NCI-H69 (cell line): Measurements from ENCODE around the gene UBE2V1.
A peak's percentile ranks its signal among the peaks of the same experiment; 100 is the strongest.
"Not testable (repeated sequence)": the region's sequence is repeated elsewhere in the genome, so short reads cannot be mapped to it uniquely, and the experiment has no call there.

Source experiments
- DNase-seq: peaks from one replicate; lab custom pipeline; 2025; lab: John Stamatoyannopoulos, UW

Gene UBE2V1

DNA sequence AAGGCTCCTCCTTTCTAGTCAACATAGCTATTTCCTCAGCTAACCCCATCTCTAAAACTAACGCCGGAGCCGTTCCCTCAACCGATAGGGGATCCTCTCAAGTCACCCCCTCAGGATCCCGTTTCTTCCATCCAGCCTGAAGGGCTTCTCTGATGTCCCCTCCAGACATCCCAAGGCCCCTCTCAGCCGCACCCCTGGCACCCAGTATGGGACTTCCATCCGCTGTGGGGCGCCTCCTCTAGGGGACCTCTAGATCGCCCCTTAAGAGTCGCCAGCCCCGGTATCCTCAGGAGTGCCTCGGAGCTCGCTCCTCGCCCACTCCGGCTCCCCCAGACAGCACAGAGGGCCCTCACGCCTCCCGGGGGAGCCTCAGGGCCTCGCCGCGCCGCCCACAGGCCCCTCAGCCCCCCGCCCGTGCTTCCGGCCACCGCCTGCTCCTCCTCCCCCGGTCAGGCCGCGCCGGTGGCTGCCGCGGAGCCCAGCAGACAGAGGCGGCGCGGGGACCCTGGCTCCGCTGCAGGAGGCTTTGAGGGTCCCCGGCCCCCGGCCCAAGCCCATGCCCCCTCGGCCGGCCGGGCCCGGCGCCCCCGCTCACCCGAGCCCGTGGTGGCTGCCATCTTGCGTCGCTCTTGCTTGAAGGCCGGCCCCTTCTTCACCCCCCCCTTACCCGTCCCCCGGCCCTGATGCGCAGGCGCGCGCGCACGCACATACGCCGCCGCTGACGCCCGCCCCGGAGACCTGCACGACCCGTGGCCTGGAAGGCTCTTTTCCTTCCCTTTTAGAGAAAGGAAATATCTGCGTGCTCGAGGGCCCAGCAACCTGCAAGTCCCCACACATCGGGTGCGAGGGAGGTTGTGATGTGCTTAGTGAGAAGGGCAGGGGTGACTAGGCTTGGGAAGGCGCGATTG is at the start of gene UBE2V1:
UBE2V1 (minus strand) TSS at position 639 of the 908 bp plus-strand sequence; CDS start at position 617, 22 bp downstream.
- DNase-seq = peak; percentile 86

DNA sequence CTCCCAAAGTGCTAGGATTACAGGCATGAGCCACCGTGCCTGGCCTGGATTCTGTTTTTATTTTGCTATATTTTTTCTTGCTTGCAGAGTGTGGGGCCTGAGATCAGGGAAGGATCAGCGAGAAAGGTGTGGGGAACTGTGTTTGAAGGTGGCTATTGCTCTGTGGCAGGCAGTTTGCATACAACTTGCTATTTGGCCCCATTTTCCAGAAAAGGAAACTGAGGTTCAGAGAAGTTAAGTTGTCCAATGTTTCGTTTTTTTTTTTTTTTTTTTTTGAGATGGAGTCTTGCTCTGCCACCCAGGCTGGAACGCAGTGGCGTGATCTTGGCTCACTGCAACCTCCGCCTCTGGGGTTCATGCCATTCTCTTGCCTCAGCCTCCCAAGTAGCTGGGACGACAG is 48.5 kb upstream of the UBE2V1 start:
- DNase-seq = not testable (repeated sequence)

DNA sequence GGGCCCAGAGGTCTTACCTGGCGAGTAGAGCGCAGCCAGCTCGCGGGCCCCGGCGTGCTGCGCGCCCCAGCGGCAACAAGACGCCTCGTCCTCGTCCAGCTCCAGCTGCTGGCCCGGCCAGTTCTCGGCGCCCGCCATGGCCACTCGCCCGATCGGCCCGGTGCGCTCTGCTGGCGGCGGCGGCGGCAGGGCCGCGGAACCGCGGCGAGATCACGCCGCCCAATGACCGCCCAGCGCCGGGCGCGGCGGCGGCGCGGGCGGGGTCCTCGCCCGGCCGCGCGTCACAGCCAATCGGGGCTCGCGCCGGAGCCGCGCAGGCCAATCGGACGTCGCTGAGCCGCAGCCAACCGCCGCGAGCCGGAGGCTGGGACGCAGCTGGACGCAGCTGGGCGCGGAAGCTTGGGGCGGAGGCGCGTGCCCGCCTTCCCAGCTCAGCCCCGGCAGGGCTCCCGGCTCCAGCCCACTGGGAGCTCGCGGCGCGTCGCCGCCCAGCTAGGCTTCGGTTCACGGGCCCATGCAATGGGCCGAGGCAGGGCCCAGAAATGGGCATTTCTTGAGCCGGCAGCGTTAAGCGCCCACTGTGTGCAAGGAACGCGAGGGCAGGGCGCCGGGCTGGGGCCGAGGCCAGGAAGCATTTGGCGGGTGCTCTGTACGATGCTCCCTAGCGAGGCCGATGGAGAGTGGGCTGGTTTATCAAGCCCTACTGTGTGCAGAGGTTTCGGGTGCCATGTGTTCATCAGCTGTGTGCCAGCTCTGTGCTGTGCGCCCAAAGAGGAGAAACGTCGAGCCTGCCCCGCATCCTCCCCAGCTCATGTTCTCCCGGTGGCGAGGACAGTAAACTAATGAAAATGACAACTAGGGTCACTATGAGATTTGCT is 40.8 kb upstream of the UBE2V1 start, which contains the start of gene PEDS1:
PEDS1 (minus strand) TSS at position 224 of the 878 bp plus-strand sequence; CDS start at position 138, 86 bp downstream.
- DNase-seq = peak; percentile 93

DNA sequence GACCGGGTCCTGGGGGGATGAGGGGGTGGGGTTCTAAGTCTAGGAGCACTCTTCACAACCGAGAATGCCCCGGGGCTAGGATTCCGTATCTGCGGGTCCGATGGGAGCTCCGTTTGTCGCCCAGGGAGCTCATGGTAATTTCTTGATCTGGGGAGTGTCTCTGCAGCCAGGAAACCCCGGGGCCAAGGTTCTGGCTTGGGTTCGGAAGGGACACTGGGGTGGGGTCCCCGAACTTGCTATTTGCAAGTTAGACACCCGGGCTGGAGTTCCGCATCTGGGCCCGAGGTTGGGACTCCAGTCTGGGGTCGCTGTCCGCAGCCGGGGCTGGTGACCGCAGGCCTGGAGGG is 40.2 kb upstream of the UBE2V1 start:
- peak; percentile 31 for DNase-seq

DNA sequence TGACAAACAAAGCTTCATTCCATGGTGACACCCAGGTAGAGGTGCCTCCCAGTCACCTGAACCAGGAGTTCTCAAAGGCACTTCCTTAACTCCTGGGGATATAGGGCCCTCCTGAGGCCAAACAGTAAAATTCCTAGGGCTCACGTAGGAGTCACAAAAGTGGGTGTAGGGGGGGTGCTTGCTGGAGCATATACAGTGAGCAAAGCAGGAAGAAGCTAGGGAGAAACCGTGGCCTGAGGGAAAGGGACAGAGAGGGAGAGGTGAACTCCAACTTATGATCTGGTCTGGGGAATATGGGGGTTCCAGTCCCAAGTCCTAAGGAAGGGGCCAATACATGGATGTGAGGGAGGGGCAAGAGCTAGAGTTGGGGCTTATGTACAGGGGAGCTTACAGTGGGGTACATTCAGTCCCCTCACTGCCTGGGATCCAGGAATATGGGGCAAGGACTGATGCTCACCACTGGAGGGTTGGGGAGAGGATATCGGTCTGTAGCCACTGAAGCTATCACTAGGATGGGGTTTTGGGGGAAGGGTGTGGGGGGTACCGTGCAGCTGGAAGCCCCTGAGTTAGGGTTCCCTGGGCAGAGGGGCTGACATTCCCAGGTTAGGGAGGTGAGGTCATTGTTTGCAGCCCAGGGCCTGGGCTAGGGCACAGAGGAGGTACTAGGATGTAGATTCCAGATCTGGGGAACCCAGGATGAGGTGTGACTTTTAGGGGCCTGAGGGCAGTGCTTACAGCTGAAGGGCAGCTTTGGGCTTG is 39.6 kb upstream of the UBE2V1 start:
- DNase-seq = peak; percentile 6

DNA sequence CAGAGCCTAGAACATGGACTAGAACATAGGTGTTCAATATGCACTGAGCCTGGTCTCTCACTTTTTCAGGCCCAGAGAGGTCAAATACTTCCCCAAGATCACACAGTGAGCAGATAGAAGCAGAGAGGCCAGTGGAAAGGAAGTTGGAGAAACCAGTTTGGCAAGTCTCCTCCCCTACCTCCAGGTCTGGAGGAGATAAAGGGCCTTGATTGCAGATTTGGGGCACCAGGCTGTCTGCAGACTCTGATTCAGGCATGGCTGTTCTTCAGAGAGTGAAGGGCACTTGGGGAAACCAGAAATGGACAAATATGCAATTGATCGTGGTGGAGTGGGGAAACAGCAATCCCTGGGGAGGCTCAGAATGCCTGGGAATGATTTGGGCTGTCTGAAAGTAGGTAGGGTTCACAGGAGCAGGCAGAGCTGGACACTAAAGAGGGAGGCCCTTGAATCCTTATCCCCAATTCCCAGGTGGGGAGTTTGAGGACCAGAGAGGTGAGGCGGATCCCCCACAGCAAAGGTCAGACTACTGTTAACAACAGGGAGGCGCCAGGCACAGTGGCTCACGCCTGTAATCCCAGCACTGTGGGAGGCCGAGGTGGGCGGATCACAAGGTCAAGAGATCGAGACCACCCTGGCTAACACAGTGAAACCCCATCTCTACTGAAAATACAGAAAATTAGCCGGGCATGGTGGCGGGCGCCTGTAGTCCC is 38.2 kb upstream of the UBE2V1 start:
- DNase-seq = no peak

DNA sequence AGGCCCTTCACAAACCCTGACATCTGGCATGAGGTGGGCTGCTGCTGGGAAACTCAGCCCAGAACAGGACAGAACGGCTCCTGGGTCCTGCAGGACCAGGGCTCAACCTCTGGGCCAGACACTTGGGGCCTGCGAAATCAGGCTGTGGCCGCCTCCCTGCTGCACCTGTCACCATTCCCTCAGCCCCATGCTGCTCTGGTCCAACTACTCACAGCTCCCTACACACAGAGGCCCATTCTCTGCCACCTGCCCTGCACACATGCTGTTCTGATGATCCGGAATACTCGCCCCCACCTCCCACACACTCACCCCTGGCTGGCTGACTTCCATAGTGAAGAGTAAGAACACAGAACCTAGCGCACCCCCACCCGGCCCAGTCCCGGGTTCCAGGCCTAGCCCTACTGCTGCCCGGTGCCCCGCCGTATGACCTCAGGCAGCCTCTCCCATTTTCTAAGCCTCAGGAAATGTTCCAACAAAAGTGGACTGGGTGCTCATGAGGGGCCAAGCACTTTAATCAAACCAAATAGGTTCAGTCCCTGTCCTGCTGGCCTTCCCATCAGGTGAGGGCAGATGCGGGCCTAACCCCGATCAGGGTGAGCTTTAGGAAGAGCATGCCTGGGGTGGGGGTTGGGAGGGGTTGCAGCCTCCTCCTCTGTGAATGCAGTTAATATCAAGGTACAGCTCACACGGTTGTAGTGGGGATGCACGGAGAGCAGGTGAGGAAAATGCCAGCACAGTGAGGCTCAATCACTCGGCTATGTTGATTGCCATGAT is 36.7 kb upstream of the UBE2V1 start:
- no peak for DNase-seq

DNA sequence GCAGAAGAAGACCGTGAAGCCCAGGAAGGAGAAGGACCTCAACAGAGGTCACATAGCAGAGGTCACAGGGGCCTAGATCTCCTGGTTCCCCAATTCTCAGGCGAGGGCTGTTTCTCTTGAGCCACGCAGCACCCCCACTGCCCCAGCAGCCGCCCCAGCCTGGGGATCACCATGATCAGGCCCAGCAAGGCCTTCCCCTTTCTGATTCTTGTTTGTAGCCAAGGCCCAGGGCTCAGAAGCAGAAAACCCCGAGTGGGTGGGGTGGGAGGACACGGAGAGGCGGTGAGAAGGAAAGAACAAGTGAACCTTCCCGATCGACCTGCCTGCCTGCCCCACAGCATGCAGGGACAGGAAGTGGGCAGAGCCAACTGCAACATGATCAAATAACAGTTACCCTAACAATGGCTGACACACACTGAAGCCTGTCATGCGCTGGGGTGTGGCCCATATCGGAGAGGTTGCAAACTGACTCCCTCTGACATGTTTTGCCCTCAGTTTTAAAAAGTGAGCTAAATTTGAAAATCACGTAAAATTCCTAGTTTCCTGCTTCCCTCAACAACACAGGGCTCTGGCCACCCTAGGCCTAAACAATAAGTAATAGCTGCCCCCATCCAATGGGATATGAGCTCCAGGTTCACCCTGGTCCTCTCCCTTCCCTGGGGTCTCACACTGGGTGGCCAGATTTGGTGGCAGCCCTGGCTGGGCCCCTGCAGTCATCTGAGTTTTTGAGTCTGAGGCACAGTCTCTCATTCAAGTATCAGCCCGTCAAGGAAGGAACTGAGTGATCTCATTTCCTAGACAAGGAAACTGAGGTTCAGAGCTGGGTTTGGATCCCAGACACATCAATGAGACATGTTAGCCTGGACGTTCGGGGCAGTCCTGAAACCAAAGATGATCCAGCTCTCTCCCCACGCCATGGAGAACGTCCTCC is 34.0 kb upstream of the UBE2V1 start:
- peak; percentile 31 for DNase-seq

DNA sequence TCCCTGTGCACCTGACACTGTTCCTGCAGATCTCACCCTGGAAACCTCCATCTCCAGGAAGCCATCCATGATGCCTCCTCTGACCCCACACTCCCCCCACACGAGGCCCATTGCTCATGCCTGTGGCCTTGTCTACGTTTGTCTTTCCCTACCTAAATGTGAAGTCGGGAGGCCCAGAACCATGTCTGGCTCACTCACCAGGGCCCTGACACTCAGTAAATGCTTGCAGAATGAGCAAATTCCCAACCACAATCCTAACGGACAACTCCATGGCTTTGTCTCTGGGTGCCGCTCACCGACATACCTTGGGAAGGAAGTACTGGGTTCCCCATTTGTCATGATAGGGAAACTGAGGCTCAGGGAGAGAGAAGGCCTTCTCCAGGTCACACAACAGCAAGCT is 33.3 kb upstream of the UBE2V1 start:
- no peak for DNase-seq

DNA sequence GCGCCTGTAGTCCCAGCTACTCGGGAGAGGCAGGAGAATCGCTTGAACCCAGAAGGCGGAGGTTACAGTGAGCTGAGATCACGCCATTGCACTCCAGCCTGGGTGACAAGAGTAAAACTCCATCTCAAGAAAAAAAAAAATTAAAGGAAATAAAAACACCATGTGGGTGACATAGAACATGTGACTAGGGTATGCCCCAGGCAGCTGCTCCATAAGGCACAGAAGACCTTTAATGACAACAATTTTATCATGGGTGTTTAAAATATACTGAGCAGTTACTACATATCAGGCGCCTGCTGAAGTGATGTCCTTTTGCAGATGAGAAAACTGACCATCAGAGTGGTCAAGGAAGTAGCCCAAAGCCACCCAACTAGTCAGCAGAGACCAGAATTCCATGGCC is 32.6 kb upstream of the UBE2V1 start:
- DNase-seq = no peak

DNA sequence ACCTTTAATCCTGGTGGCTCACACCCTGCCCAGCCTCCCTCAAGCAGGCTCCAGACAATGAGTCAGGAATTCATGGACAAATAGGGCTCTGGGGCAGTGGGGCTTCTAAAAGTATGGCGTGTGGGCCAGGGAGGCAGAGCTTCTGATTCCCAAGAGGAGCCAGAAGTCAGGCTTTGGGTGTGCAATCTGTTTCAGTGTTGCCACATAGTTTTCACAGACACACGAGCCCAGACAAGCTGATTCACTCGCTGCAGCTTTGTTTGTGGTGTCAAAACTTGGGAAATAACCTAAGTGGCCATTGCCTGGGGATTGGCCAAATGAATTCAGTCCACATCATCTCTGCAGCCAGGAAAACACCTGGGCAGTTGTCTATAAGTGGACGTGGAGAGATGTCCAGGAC is 31.4 kb upstream of the UBE2V1 start:
- no peak for DNase-seq

DNA sequence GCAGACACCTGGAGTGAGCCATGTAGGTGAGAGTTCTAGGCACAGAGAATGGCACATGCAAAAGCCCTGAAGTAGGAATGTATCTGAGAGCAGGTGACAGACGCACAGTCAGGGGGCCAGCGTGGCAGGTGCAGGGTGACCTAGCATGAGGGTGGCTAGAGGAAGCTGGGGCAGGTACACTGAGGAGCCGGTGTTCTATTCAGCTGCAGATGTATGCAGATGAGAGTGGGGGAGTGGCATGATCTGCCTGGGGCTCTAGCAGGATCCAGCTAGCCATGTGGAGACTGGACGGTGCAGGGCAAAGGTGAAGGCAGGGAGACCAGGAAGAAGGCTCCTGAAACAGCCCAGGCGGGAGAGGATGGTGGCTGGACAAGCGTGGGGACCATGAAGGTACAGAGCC is 29.9 kb upstream of the UBE2V1 start:
- peak; percentile 14 for DNase-seq

DNA sequence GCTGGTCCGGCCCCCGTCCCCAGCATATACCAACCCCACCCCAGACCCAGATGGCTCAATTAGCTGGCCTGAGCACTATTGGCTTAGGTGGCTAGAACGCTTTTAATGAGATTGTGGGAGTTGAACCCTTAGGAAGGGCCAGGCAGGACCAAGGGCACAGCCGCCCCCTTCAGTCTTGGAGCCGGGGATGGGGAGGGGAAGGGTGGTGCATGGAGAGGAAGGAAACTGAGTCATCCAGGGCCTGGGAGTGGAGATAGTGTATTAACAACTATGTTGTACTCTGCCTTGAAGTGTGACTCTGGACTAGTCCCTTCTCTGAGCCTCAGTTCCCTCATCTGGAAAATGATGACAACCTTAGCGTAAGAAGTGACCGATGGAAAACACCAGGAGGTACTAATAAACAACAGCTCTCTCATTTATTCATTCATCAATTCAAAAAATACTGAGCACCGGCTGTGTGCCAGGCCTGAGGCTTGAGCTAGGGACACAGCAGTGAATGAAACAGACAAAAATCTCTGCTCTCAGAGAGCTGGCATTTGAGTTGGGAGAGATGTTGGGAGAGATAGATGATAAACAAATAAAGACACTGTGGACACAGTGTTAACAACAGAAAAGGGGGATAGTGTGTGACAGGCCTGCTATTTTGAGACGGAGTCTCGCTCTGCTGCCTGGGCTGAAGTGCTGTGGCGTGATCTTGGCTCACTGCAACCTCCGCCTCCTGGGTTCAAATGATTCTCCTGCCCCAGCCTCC is 29.0 kb upstream of the UBE2V1 start:
- no peak for DNase-seq

DNA sequence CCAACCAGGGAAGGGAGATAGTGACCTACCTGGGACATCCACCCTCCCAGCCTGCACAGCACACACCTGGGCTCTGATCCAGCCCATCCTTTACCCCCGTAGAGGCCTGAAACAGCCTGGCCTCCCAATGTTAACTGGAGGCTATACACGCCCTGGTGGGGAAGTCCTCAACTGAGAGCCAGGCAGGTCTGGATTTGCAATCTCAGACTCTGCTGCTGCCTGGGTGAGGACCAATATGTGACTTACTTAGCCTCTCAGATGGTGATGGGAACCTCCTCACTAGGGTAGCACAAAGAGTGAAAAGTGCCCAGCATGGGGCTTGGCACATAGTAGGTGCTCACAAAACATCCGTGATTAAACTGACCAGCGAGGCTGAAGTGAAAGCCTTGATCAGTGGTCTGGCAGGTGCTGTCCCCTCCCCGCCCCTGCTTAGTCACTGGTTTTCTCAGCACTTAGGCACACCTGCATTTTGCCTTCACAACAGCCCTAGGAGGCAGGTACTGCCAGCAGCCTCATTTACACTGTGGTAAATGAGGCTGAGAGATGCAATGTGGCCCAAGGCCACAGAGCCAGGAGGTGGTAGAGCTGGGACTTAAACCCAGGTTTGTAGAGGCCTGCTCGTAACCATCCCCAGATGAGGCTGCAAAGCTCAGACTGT is 28.2 kb upstream of the UBE2V1 start:
- DNase-seq = no peak

DNA sequence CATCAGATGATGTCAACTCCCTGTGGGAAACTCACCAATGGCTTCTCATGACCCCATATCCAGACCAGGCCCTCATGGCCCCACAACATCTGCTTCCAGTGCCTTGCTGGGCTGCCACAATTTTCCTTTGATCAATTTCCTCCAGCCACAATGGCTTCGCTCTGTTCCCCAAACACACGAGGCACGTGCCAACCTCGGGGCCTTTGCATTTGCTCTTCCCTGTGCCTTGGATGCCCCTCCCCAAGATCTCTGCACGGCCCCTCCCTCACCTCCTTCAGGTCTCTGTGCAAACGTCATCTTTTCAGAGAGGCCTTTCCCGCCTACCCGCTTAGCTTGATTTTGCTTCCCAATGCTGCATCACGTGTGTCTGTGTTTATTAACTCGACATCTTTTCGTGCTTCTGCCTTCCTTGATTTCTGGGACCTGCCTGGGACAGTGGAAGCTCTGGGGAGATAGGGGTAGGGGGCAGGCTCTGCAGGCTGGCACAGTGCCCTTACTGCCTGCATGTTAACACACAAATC is 27.4 kb upstream of the UBE2V1 start:
- DNase-seq = no peak

DNA sequence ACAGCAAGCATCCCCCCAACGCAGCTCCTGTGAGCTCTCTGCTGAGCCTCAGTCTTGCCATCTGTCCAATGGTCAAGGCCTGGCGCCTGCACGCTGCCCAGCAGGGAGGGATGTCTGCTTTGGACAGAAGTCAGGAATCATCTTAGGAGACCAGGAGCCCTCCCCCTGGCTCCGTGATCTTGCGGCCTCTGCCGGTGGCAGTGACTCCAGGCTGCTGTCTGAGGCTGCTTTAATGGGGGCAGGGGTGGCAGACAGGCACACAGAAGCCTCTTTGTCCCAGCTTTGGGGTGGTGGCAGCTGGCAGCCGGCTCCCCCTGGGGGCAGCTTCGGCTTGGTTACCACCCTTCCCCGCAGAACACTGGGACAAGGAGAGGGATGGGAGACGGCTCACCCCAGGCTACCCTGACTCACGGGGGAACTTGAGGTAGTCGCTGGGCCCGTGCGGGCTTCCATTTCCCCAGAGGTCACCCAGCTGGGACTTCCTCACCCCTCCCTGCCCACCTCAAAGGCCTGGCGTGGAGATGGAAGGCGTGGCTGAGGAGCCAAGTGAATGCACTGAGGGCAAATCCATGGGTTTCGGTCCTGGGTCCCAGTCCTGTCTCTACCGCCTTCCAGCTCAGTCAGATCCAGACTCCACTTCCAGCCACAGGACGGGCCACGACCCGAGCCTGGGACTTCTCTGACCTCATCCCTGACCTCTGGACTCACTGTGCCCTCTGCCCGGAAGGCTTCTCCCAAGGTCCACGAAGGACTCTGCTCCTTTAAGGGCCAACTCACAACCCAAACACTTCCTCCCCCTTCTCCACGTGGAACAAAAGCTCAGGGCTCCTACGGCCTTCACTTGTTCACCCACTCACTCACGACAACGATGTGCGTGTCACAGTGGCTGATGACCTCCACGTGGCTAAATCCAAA is 25.8 kb upstream of the UBE2V1 start:
- peak; percentile 6 for DNase-seq

DNA sequence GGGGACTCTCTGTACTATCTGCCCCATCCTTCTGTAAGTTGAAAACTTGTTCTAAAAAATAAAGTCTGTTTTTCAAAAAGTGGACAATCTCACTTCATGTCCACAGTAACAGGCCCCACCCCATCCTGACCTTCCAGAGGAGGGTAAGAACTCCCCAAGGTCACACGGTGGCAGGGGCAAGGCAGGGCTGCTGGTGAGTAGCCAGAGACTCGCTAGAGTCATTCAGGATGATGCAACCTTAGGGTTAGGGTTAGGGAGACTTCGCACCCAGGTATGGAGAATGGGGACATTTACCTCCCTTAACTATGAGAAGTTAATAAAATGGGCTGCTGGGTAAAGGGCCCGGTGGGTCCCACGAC is 25.1 kb upstream of the UBE2V1 start:
- DNase-seq = no peak
